ENCODE results near the gene DHX35. TPM values are rescaled to one million over a fixed set of nuclear protein-coding genes. Genes with fewer than 3 reads are reported as not detected.

The DHX35 gene
- total and polyA plus RNA-seq, 2 donors from 2014 or later, result 6.9 to 11.0 TPM

DNA sequence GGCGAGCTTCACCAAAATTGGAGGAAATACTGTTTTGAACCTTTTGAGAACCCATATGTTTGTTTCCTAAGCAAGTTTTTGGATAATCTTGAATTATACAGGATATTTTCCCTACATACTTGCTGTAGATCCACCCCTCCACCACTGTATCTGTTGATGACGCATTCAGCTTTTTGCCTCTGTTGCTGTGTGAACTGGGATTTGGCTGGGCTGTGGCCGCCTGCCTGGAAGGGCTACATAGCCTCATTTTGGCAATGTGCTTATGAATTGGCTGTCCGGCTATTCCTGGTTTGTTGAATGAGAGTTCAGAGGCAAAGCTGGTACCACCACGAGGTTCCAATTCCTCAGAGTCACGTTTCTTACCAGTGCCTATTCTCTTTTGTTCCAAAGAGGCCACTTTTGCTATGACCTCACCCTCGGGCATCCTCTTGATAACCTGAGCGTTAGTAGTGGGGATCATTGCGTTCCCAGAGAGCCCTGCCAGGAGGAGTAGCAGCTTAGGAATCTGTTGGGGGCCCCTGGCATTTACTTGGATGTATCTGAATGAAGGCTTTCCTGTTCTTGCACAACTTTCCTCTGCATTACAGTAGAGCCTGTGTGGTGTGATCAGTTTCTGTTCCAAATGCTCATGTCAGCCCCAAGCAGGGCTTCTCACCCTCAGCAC is 29.6 kb upstream of the DHX35 start:
- intact Hi-C loops (cut with DNase I), result no loop called here
- H3K27ac ChIP-seq (ENCODE audit: low read depth in 2 of 2, low read length in 2 of 2), result no peak overlapping the region
- no peak for TF ChIP-seq CTCF (IDR thresholded peaks at IDR 0.05; ENCODE audit: borderline replicate concordance, extremely low read depth, insufficient read depth)
- no peak overlapping the region for H3K9ac ChIP-seq (ENCODE audit: low read length in 3 of 3)
- H3K4me3 ChIP-seq (ENCODE audit: low read length in 3 of 3), result no peak overlapping the region
- no peaks in the 10 kb centered on the region for H3K27me3 ChIP-seq (ENCODE audit: control insufficient read depth, insufficient read depth, low read length)
- no peaks in the 10 kb centered on the region for H3K9me3 ChIP-seq (ENCODE audit: control insufficient read depth in 2 of 3, insufficient read depth in 1 of 3, low read length in 3 of 3)
- no peak for FAIRE-seq
- H3K36me3 ChIP-seq (ENCODE audit: control insufficient read depth in 2 of 3, insufficient read depth in 3 of 3, low read length in 3 of 3), result no peaks in the 10 kb centered on the region
- H3K4me1 ChIP-seq (ENCODE audit: control insufficient read depth in 2 of 3, insufficient read depth in 2 of 3, low read depth in 1 of 3, low read length in 3 of 3), result peaks cover 0 to 4% (median 0%) of the 10 kb centered on the region in 3 donors
- DNase-seq, result no peak

GRCh38 chr20:38934530-38934929 is 27.6 kb upstream of the DHX35 start:
- TF ChIP-seq CTCF (IDR thresholded peaks at IDR 0.05; ENCODE audit: borderline replicate concordance, extremely low read depth, insufficient read depth), result no peak
- FAIRE-seq, result no peak
- H3K4me3 ChIP-seq (ENCODE audit: low read length in 3 of 3), result no peak overlapping the region

GRCh38 chr20:38935285-38935684 is 26.9 kb upstream of the DHX35 start:
- no peaks in the 10 kb centered on the region for H3K9me3 ChIP-seq (ENCODE audit: control insufficient read depth in 2 of 3, insufficient read depth in 1 of 3, low read length in 3 of 3)
- no peaks in the 10 kb centered on the region for H3K27me3 ChIP-seq (ENCODE audit: control insufficient read depth, insufficient read depth, low read length)
- no peak for FAIRE-seq
- intact Hi-C loops (cut with DNase I), result no loop called here
- no peaks in the 10 kb centered on the region for H3K36me3 ChIP-seq (ENCODE audit: control insufficient read depth in 2 of 3, insufficient read depth in 3 of 3, low read length in 3 of 3)
- H3K4me3 ChIP-seq (ENCODE audit: low read length in 3 of 3), result no peak overlapping the region
- H3K9ac ChIP-seq (ENCODE audit: low read length in 3 of 3), result no peak overlapping the region
- H3K4me1 ChIP-seq (ENCODE audit: control insufficient read depth in 2 of 3, insufficient read depth in 2 of 3, low read depth in 1 of 3, low read length in 3 of 3), result peaks cover 0 to 3% (median 0%) of the 10 kb centered on the region in 3 donors
- H3K27ac ChIP-seq (ENCODE audit: low read depth in 2 of 2, low read length in 2 of 2), result no peak overlapping the region
- DNase-seq, result no peak
- no peak for TF ChIP-seq CTCF (IDR thresholded peaks at IDR 0.05; ENCODE audit: borderline replicate concordance, extremely low read depth, insufficient read depth)

More at GRCh38 chr20:38934530-38934929, 27.6 kb upstream of the DHX35 start:
- no peak overlapping the region for H3K27ac ChIP-seq (ENCODE audit: low read depth in 2 of 2, low read length in 2 of 2)
- H3K9ac ChIP-seq (ENCODE audit: low read length in 3 of 3), result no peak overlapping the region
- H3K36me3 ChIP-seq (ENCODE audit: control insufficient read depth in 2 of 3, insufficient read depth in 3 of 3, low read length in 3 of 3), result no peaks in the 10 kb centered on the region
- H3K4me1 ChIP-seq (ENCODE audit: control insufficient read depth in 2 of 3, insufficient read depth in 2 of 3, low read depth in 1 of 3, low read length in 3 of 3), result peaks cover 0 to 2% (median 0%) of the 10 kb centered on the region in 3 donors
- no peaks in the 10 kb centered on the region for H3K27me3 ChIP-seq (ENCODE audit: control insufficient read depth, insufficient read depth, low read length)
- intact Hi-C loops (cut with DNase I), result no loop called here
- DNase-seq, result no peak
- H3K9me3 ChIP-seq (ENCODE audit: control insufficient read depth in 2 of 3, insufficient read depth in 1 of 3, low read length in 3 of 3), result no peaks in the 10 kb centered on the region

Measured in kidney (tissue), 14 donors.